ENCODE measurements around the gene MAP3K5. TPM values are rescaled to one million over a fixed set of nuclear protein-coding genes. Genes with fewer than 3 reads are reported as not detected.

Gene MAP3K5
- total RNA-seq, 1 experiment from 2014 or later: 8.1 TPM

DNA sequence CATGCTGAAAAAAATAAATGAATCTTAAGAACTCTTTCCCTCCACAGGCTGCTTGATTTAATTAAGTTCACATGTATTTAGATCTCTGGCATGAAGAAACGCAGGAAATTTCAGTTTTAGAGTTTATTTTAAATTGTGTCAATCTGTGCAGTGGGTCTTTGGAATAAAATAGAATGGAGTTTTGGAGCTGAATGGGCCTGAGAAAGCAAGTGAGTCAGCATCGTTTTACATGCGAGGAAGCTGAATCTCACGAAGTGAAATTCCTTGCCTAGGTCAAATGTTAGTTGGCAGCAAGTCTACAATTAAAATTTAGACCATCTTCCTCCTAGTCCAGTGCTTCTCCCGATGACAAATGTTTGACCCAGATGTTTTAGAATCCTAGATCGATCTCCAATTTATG is 264.4 kb downstream of the MAP3K5 start:
- CTCF ChIA-PET: no interaction called here
- Histone ChIP-seq H3K4me1 (ENCODE audit: control insufficient read depth, insufficient read depth, low read length) (peaks cover 7% of the 10 kb centered on the region; the same call in 1 of the 2 replicates), H3K27me3 (ENCODE audit: control insufficient read depth, insufficient read depth, low read length) (no peaks in the 10 kb centered on the region), H3K4me3 (ENCODE audit: low read depth in 2 of 2, low read length in 2 of 2) (no peak overlapping the region), H3K9me3 (ENCODE audit: control insufficient read depth, insufficient read depth, low read depth, low read length) (no peaks in the 10 kb centered on the region), H3K27ac (ENCODE audit: low read length) (no peak overlapping the region), H3K36me3 (ENCODE audit: control insufficient read depth, insufficient read depth, low read length) (no peaks in the 10 kb centered on the region)
- intact Hi-C loops (cut with micrococcal nuclease; ENCODE audit: unreplicated experiment): no loop called here
- in situ Hi-C loops (cut with HindIII; ENCODE audit: low pct_unique_long_range_greater_than_20kb, low sequenced_read_pairs): no loop called here
- no TSS peak for BruUV-seq (replicated peaks)
- POLR2A ChIA-PET: no interaction called here
- no peak for ATAC-seq
- TF ChIP-seq POLR2AphosphoS5 (IDR thresholded peaks at IDR 0.05; ENCODE audit: low read depth, low read length): no peak
- TF ChIP-seq, protein P1, sequence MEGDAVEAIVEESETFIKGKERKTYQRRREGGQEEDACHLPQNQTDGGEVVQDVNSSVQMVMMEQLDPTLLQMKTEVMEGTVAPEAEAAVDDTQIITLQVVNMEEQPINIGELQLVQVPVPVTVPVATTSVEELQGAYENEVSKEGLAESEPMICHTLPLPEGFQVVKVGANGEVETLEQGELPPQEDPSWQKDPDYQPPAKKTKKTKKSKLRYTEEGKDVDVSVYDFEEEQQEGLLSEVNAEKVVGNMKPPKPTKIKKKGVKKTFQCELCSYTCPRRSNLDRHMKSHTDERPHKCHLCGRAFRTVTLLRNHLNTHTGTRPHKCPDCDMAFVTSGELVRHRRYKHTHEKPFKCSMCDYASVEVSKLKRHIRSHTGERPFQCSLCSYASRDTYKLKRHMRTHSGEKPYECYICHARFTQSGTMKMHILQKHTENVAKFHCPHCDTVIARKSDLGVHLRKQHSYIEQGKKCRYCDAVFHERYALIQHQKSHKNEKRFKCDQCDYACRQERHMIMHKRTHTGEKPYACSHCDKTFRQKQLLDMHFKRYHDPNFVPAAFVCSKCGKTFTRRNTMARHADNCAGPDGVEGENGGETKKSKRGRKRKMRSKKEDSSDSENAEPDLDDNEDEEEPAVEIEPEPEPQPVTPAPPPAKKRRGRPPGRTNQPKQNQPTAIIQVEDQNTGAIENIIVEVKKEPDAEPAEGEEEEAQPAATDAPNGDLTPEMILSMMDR (IDR thresholded peaks at IDR 0.05): no peak
- TF ChIP-seq, protein P2, sequence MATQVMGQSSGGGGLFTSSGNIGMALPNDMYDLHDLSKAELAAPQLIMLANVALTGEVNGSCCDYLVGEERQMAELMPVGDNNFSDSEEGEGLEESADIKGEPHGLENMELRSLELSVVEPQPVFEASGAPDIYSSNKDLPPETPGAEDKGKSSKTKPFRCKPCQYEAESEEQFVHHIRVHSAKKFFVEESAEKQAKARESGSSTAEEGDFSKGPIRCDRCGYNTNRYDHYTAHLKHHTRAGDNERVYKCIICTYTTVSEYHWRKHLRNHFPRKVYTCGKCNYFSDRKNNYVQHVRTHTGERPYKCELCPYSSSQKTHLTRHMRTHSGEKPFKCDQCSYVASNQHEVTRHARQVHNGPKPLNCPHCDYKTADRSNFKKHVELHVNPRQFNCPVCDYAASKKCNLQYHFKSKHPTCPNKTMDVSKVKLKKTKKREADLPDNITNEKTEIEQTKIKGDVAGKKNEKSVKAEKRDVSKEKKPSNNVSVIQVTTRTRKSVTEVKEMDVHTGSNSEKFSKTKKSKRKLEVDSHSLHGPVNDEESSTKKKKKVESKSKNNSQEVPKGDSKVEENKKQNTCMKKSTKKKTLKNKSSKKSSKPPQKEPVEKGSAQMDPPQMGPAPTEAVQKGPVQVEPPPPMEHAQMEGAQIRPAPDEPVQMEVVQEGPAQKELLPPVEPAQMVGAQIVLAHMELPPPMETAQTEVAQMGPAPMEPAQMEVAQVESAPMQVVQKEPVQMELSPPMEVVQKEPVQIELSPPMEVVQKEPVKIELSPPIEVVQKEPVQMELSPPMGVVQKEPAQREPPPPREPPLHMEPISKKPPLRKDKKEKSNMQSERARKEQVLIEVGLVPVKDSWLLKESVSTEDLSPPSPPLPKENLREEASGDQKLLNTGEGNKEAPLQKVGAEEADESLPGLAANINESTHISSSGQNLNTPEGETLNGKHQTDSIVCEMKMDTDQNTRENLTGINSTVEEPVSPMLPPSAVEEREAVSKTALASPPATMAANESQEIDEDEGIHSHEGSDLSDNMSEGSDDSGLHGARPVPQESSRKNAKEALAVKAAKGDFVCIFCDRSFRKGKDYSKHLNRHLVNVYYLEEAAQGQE (IDR thresholded peaks at IDR 0.05; ENCODE audit: insufficient read depth in 1 of 2, low read depth in 2 of 2, low read length in 1 of 2): no peak
- no peak for DNase-seq (ENCODE audit: low read depth, low spot score)

DNA sequence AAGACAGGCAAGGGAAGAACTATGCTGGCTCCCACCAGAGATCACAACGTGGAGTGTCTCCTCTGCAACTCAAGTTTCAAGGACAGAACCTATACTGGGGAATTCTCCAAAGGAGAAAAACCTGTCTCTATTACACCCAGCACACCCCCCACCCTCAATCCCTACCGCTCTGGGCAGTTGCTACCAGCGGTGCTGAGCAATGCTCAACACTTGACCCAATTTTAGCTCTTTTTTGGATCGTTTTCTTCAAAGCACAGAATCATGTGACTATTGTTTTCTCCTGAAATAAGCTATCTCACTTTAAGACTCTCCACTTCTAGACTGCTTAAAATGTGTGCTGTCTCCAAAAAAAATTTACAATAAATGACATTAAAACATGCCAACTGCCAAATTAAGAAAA is 265.3 kb downstream of the MAP3K5 start:
- Histone ChIP-seq H3K36me3 (ENCODE audit: control insufficient read depth, insufficient read depth, low read length) (no peaks in the 10 kb centered on the region), H3K4me1 (ENCODE audit: control insufficient read depth, insufficient read depth, low read length) (peaks cover 7% of the 10 kb centered on the region; the same call in 1 of the 2 replicates), H3K9me3 (ENCODE audit: control insufficient read depth, insufficient read depth, low read depth, low read length) (no peaks in the 10 kb centered on the region), H3K27me3 (ENCODE audit: control insufficient read depth, insufficient read depth, low read length) (no peaks in the 10 kb centered on the region), H3K4me3 (ENCODE audit: low read depth in 2 of 2, low read length in 2 of 2) (no peak overlapping the region), H3K27ac (ENCODE audit: low read length) (no peak overlapping the region)
- POLR2A ChIA-PET: no interaction called here
- no peak for DNase-seq (ENCODE audit: low read depth, low spot score)
- no TSS peak for BruUV-seq (replicated peaks)
- in situ Hi-C loops (cut with HindIII; ENCODE audit: low pct_unique_long_range_greater_than_20kb, low sequenced_read_pairs) (no loop called here), intact Hi-C loops (cut with micrococcal nuclease; ENCODE audit: unreplicated experiment) (no loop called here)
- TF ChIP-seq SIN3A (IDR thresholded peaks at IDR 0.05; ENCODE audit: borderline replicate concordance, insufficient read depth, low read depth, low read length): no peak
- TF ChIP-seq TCF7L2 (IDR thresholded peaks at IDR 0.05; ENCODE audit: low read depth, low read length): no peak
- TF ChIP-seq, protein P1 (IDR thresholded peaks at IDR 0.05): no peak
- TF ChIP-seq, protein P2 (IDR thresholded peaks at IDR 0.05; ENCODE audit: insufficient read depth in 1 of 2, low read depth in 2 of 2, low read length in 1 of 2): no peak
- TF ChIP-seq POLR2AphosphoS5 (IDR thresholded peaks at IDR 0.05; ENCODE audit: low read depth, low read length): no peak
- no peak for ATAC-seq
- CTCF ChIA-PET: no interaction called here

Data from Panc1 (cell line).